ENCODE results near the gene C1orf167. TPM values are rescaled to one million over a fixed set of nuclear protein-coding genes. Genes with fewer than 3 reads are reported as not detected.

The C1orf167 gene
- total RNA-seq, 1 donor from 2014 or later = 0.18 TPM

GRCh38 chr1:11749203-11749689 lies 12.7 kb upstream of the C1orf167 start:
- peaks cover 6% of the 10 kb centered on the region for H3K4me1 Mint-ChIP-seq
- H3K36me3 Mint-ChIP-seq = peaks cover 8% of the 10 kb centered on the region
- no peak for TF ChIP-seq CTCF (IDR thresholded peaks at IDR 0.05; ENCODE audit: unreplicated experiment)
- no peak for DNase-seq (ENCODE audit: low spot score in 2 of 2, unreplicated experiment in 2 of 2)
- no peak overlapping the region for H3K27ac Mint-ChIP-seq
- no peaks in the 10 kb centered on the region for H3K9me3 Mint-ChIP-seq
- no peak overlapping the region for H3K4me3 Mint-ChIP-seq
- H3K27me3 Mint-ChIP-seq (ENCODE audit: low read depth) = no peaks in the 10 kb centered on the region

DNA sequence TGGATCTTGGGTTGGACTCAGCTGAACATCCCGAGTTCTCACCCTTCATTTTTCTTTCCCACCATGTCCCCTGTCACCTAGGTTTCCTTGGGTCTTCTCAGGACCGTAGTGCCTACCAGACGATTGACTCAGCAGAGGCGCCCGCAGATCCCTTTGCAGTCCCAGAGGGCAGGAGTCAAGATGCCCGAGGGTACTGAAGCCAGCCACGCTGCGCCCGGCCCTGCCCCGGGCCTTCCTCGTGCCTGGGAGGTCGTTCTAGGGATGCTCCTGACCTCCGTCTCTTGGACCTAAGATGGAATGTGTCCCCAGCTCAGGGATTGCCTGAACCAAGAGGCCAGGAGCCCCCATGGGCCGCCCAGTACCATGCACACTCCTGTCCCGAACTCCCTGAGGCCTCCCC lies 12.0 kb upstream of the C1orf167 start:
- Mint-ChIP-seq H3K4me3 (no peak overlapping the region), H3K27ac (no peak overlapping the region), H3K4me1 (peaks cover 6% of the 10 kb centered on the region), H3K27me3 (ENCODE audit: low read depth) (no peaks in the 10 kb centered on the region), H3K36me3 (peaks cover 6% of the 10 kb centered on the region), H3K9me3 (no peaks in the 10 kb centered on the region)
- DNase-seq (ENCODE audit: low spot score in 2 of 2, unreplicated experiment in 2 of 2) = no peak
- no peak for TF ChIP-seq CTCF (IDR thresholded peaks at IDR 0.05; ENCODE audit: unreplicated experiment)

GRCh38 chr1:11751087-11751486 lies 10.9 kb upstream of the C1orf167 start:
- Mint-ChIP-seq H3K4me3 (no peak overlapping the region), H3K27me3 (ENCODE audit: low read depth) (no peaks in the 10 kb centered on the region), H3K36me3 (peaks cover 3% of the 10 kb centered on the region), H3K4me1 (peaks cover 6% of the 10 kb centered on the region), H3K9me3 (peaks cover 2% of the 10 kb centered on the region), H3K27ac (no peak overlapping the region)
- DNase-seq (ENCODE audit: low spot score in 2 of 2, unreplicated experiment in 2 of 2) = no peak
- TF ChIP-seq CTCF (IDR thresholded peaks at IDR 0.05; ENCODE audit: unreplicated experiment) = no peak

GRCh38 chr1:11752359-11753088 lies 9.5 kb upstream of the C1orf167 start:
- peaks cover 13% of the 10 kb centered on the region for H3K9me3 Mint-ChIP-seq
- H3K36me3 Mint-ChIP-seq = peaks cover 4% of the 10 kb centered on the region
- peaks cover 1% of the 10 kb centered on the region for H3K27me3 Mint-ChIP-seq (ENCODE audit: low read depth)
- H3K4me3 Mint-ChIP-seq = no peak overlapping the region
- DNase-seq (ENCODE audit: low spot score in 2 of 2, unreplicated experiment in 2 of 2) = no peak
- no peak overlapping the region for H3K27ac Mint-ChIP-seq
- TF ChIP-seq CTCF (IDR thresholded peaks at IDR 0.05; ENCODE audit: unreplicated experiment) = no peak
- peaks cover 6% of the 10 kb centered on the region for H3K4me1 Mint-ChIP-seq

DNA sequence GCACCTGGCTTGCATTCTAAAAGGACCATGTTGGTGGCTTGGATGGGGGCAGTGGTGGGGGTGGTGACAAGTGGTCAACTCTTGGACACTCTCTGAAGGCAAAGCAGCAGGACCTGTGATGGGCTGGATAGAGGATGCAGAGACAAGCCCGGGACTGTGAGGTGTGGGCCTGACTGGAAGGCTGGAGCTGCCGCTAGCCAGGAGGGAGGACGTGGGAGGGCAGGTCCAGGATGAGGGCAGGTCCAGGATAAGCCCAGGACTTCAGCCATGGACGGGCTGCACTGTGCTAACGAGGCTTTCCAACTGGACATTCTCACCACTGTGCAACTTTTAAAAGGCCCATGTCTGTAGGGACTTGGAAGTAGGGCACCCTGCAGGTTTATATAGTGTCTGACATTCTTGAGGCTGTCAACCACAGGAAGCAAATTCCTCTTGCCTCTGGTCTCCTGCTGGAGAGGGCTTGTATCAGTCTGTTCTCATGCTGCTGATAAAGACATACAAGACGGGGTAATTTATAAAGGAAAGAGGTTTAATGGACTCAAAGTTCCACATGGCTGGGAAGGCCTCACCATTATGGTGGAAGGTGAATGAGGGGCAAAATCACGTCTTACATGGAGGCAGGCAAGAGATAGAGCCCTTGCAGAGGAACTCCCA lies 8.3 kb upstream of the C1orf167 start:
- no peak overlapping the region for H3K4me3 Mint-ChIP-seq
- H3K36me3 Mint-ChIP-seq = peaks cover 4% of the 10 kb centered on the region
- H3K4me1 Mint-ChIP-seq = peaks cover 6% of the 10 kb centered on the region
- H3K27me3 Mint-ChIP-seq (ENCODE audit: low read depth) = peaks cover 3% of the 10 kb centered on the region
- H3K27ac Mint-ChIP-seq = no peak overlapping the region
- DNase-seq (ENCODE audit: low spot score in 2 of 2, unreplicated experiment in 2 of 2) = no peak
- no peak for TF ChIP-seq CTCF (IDR thresholded peaks at IDR 0.05; ENCODE audit: unreplicated experiment)
- H3K9me3 Mint-ChIP-seq = peaks cover 13% of the 10 kb centered on the region

All from mesothelial cell of epicardium (in vitro differentiated cells).